EH (cell line): ENCODE data around the gene AP1B1.
A peak's percentile ranks its signal among the peaks of the same experiment; 100 is the strongest.

Source experiments
- DNase-seq: peaks from one replicate; pipeline ENCODE4 v3.0.0-alpha.2; 2015; ENCODE audit warnings: low read depth

The AP1B1 gene

DNA sequence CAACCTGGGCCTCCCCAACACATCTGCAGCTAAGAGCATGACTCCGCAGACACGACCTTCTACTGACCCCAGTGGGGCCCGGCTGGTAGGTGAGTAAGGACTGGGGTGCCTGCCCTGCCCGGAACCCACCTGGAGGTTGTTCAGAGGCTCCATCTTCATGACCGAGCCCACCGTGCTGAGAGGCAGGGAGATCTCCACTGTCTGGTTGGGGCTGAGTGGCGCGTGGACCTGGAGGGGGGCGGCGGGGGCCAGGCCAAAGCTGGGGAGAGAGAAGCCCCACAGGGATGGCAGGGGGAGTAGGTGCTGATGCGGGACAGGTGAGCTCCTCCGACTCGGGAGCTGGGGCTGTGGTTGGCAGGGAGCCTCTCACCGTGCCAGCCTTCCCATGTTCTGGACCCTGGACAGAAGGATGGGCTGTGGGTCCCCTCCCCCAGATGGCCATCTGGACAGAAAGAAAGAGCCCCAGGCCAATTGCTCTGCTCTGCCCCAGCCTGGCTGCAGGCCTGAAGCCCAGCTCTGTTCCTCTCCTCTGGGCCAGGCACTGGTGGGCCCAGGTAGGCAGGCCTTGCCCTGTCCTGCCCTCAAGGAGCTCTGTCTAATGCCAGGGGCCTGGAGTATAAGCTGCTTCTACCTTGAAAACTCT lies 56.6 kb downstream of the AP1B1 start:
- DNase-seq: no peak

DNA sequence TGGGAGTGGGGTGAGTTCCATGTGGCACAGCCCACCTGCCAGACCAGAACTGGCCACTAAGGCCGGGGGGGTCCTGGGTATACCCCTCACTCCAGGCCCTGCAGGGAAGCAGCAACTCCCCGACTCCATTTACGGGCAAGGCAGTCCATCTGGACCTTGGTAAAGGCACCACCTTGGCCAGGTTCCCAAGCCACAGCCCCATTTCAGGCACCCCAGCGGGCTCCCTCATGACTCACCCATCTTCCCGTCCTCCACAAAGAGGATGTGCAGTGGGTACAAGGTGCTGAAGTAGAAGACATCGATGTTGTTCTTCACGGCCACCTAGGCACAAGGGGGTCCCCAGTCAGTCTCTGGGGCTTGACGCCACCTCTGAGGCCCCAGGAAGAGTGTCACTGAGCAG lies 57.2 kb downstream of the AP1B1 start:
- DNase-seq: peak; percentile 62

GRCh38 chr22:29330753-29331152 lies 57.6 kb downstream of the AP1B1 start:
- peak; percentile 92 for DNase-seq

GRCh38 chr22:29330291-29330690 lies 58.1 kb downstream of the AP1B1 start:
- no peak for DNase-seq

GRCh38 chr22:29329581-29329980 lies 58.8 kb downstream of the AP1B1 start:
- no peak for DNase-seq

DNA sequence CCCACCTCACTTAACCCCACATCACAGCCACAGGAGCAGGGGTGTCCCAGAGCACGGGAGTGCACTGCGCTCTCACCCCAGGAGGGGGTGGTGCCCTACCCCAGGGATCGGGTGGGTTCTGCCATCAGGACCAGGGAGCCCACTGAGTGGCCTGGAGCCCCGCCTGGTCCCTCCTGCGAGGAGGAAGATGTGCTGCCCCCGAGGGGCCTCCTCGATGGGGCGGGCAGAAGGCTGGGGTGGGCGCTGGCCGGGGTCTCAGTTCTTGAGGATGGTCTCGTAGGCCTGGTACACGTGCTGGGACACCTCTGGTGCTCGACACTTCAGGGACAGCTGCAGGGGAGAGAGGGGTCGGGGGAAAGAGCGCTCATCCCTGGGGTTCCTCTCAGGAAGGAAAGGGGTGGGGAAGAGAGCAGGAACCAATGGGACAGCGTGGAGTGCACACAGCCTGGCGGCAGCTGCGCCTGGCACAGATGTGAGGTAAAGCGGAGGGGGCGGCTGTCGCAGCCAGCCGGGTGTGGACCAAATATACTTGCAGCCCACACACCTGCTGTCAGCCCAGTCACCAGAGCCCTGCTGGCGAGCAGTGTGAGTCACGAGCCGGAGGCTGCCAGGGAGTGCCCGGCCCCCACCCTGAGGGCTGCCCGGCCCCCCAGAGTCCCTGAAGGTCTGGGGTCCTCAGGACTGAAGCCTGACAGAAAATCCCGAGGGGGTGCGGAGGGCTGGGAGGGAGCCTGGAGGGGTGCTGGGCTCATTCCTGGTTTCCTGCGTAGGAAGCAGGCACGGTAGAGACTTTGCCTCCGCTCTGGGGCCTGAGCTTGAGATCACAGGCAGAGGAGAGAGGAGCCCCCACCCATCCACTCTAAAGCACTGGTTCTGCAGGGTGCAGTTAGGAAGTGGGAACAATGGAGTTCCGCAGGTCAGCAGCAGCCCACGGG lies 59.5 kb downstream of the AP1B1 start:
- no peak for DNase-seq

DNA sequence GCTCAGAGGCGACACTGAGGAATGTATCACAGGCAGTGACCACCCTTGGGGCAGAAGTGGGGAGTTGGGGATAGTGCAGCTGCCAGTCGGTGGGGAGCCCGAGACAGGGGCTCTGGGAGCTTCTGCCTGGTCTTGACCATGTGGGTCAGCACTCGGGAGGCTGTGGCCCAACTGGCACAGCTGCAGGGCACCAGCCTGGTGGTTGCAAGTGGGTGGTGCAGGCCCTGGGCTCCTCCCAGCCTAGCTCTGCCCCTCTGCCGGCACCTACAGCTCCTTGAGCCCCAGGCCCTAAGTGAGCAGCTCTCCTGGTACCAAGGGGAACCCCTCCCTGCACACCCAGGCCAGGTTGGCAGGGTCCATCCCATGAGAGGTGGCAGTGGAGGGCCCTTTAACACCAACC lies 60.3 kb downstream of the AP1B1 start:
- no peak for DNase-seq

- no peak for DNase-seq
Measured at GRCh38 chr22:29327089-29327764, 61.1 kb downstream of the AP1B1 start.

DNA sequence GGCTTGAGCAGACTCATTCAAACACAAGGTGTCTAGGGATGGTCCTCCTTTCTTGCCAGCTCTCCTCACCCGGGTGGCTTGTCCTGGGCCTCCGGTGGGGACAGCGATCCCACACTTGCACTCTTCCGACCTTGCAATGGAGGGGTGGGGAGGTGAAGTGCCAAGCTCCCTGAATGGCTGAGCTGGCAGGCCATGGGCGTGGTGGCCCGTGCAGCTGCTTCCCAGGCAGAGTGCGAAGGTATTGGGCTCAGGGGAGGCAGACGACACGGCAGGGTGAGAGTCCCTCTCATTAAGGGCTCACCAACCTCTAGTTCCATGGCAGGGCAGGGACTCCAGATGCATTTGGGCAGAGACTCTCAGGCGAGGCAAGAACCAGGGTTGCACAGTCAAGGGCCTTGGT lies 61.9 kb downstream of the AP1B1 start:
- no peak for DNase-seq

GRCh38 chr22:29325785-29326315 lies 62.5 kb downstream of the AP1B1 start:
- no peak for DNase-seq

DNA sequence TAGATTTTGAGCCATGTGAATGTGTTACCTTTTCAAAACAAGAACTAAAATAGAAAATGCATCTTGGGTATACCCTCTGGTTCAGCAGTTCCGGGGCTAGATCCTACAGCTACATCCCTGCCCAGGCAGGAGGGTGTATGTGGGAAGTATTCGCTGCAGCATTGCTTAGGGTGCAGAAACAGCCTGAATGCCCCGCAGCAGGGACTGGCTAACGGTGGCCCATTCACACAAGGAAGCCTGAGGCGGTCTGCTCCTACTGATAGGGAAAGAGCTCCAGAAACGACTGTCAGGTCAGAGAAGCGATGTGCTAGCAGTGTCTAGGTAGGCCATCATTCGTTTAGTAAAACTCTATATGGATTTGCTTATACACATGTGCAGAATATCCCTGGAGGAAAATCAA lies 63.0 kb downstream of the AP1B1 start:
- no peak for DNase-seq

- DNase-seq: no peak
Measured at GRCh38 chr22:29323641-29324040, 64.7 kb downstream of the AP1B1 start.

DNA sequence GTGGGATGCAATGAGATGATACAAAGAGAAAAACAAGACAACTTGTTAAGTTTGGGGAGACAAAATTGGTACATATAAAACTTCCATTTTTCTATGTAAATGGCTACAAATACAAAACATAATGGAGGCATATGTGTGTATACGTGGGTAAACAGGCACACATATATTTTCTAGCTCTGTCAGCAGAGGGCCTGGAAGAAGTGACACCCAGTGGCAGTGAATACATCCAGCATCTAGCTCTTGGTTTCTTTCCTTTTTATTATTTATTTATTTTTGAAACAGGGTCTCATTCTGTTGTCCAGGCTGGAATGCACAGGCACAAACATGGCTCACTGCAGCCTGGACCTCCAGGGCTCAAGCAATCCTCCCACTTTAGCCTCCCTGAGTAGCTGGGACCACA lies 67.8 kb downstream of the AP1B1 start:
- no peak for DNase-seq

DNA sequence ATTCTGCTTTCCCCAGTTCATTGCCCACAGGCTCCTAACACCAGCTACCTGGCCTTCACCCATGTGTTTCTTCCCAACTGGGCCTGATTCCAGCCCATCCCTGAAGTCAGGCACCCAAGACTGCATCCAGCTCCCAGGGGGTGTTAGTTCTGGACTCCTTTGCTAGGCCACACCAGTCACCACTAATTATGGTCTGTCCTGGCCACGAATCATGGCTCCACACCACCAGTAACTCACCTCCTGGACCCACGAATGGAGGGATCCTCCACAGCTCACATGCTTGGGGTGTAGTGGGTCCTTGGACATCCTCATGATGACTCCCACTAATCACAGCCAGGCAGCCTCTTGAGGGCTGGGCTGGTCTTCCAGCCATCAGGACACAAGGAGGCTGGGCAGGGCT lies 69.3 kb downstream of the AP1B1 start:
- DNase-seq: no peak

- DNase-seq: no peak
Measured at GRCh38 chr22:29317827-29318454, 70.4 kb downstream of the AP1B1 start.

- DNase-seq: no peak
Measured at GRCh38 chr22:29316141-29316828, 72.1 kb downstream of the AP1B1 start.

- DNase-seq: peak; percentile 17
Measured at GRCh38 chr22:29315286-29316140, 72.9 kb downstream of the AP1B1 start, which contains the start of gene RASL10A. Gene RASL10A (minus strand): TSS chr22:29315697. CDS start chr22:29315246, 451 bp downstream.

- no peak for DNase-seq
Measured at GRCh38 chr22:29314537-29315285, 73.7 kb downstream of the AP1B1 start.

DNA sequence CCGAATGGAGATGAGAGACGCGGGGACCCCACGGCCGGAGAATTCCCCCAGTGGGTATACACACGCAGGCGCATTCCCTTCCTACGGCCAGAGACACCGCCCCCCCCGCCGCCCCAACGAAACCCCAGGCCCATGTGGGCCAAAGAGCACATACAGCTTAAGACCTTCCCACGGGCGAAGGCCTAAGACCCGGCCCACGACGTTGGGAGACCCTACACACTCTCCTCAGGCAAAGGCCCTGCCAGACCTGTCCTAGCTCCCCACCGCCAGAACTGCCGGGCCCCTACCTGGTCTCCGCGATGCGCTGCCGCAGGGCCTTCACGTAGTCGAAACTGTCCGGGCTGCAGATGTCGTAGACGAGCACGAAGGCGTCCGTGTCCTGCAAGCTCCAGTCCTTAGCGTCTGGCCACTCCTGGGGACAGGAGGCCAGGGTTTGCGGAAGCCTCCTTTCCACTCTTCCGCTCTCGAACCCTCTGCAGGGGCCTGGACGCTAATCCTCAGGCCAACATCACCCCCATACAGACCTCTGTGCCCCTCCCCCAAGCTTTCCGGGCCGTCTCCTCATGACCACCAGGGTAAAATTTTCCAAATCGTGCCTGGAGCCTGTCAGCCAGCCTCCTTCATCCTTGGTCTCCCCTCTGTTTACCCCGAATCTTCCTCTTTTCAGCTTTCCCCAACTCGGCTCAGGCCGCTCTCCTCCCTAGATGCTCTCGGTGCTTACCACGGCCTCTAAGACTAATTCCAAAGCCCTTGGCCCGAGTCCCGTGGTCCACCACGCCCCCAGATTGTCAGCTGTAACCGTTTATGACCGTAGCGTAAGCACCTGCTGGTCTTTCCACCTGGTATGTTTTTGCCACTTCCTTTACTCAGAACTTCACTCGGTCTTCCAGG lies 74.5 kb downstream of the AP1B1 start:
- DNase-seq: no peak
